HCT116 (cell line): ENCODE results near the gene TBC1D2B.

ENCODE experiments used
- CBX3 ChIP-seq: IDR thresholded peaks from 2 replicates; pipeline ENCODE4 v1.6.1; 2012; ENCODE audit warnings: low read depth
- CTCF ChIP-seq, 3 experiments: fragments of 200-600 bp in 1 of 3; sonication (generic) in 1 of 3; IDR thresholded peaks in 2 of 3; conservative IDR thresholded peaks in 1 of 3; 2 replicates each; pipeline ENCODE4 v1.5.1; 2012 to 2017; ENCODE audit warnings: low read depth in 2 of 3, low read length in 2 of 3, antibody characterized with exemption in 1 of 3, borderline replicate concordance in 1 of 3, control low read depth in 1 of 3, mild to moderate bottlenecking in 1 of 3, mixed read lengths in 1 of 3, mixed run types in 1 of 3, moderate library complexity in 1 of 3; ENCODE audit not compliant: insufficient read depth in 1 of 3
- MAX ChIP-seq: IDR thresholded peaks from 2 replicates; pipeline ENCODE4 v1.6.1; 2012
- POLR2A ChIP-seq: IDR thresholded peaks from 2 replicates; pipeline ENCODE4 v1.7.0; 2011; ENCODE audit warnings: borderline replicate concordance; ENCODE audit not compliant: insufficient read depth, insufficient read length; ENCODE audit errors: extremely low read depth
- POLR2AphosphoS5 ChIP-seq: IDR thresholded peaks from 2 replicates; pipeline ENCODE4 v1.6.1; 2011; ENCODE audit warnings: mild to moderate bottlenecking, low read depth, low read length, moderate library complexity
- RAD21 ChIP-seq: IDR thresholded peaks from 2 replicates; pipeline ENCODE4 v1.6.1; 2012; ENCODE audit warnings: low read depth, mild to moderate bottlenecking
- SIN3A ChIP-seq: IDR thresholded peaks from 2 replicates; pipeline ENCODE4 v1.6.1; 2012; ENCODE audit warnings: low read depth
- SP1 ChIP-seq: IDR thresholded peaks from 2 replicates; pipeline ENCODE4 v1.6.1; 2012; ENCODE audit warnings: low read depth
- SRF ChIP-seq: IDR thresholded peaks from 2 replicates; pipeline ENCODE4 v1.6.1; 2012; ENCODE audit warnings: low read depth
- ZBTB33 ChIP-seq: IDR thresholded peaks from 2 replicates; pipeline ENCODE4 v1.6.1; 2011; ENCODE audit warnings: mild to moderate bottlenecking, low read length, moderate library complexity; ENCODE audit not compliant: insufficient replicate concordance; ENCODE audit errors: extremely low read depth
- ZFX ChIP-seq: fragments of 450-650 bp; IDR thresholded peaks from 2 replicates; pipeline ENCODE4 v1.6.1; 2017
- ZNF274 ChIP-seq: fragments of 200-500 bp; sonication (Bioruptor generic); IDR thresholded peaks from 2 replicates; pipeline ENCODE4 v1.6.1; 2014; ENCODE audit warnings: mild to moderate bottlenecking, low read depth, low read length, inconsistent platforms

DNA sequence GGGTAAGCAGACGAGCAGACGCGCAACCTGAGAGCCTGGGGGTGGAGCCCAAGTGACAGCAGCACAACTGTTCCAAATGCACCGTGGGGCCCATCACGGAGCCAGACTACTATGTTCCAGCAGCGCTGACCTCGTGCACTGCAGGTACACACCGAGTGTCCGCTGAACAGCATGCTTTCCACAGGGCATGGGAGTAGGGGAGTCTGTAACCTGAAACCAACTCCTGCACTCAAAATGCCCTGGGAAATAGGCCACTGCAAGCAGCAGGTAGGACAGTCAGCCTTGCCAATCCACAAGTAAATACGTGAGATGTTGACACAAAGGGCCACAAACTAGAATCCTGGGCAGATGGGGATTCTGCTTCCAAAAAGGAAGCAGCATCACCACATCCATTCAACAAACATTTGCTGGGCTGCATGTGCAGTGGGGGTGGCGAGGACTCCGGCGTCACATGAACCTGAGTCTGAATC lies 73.9 kb downstream of the TBC1D2B start:
- TF ChIP-seq CTCF (IDR thresholded peaks at IDR 0.05 in 2 of 3, conservative IDR thresholded peaks at IDR 0.05 in 1 of 3; ENCODE audit: borderline replicate concordance in 1 of 3, insufficient read depth in 1 of 3, low read depth in 2 of 3, low read length in 2 of 3) (no peak), POLR2A (no peak), CBX3 (no peak), SIN3A (no peak), POLR2AphosphoS5 (no peak), ZNF274 (no peak), RAD21 (no peak), SRF (no peak), SP1 (no peak), ZFX (no peak), MAX (no peak), ZBTB33 (no peak)
